T-helper 1 cell treated with Interleukin-12 subunit alpha and Interleukin-12 subunit beta and Interleukin-4 antibody, amounts not matched to agents 30 ng/mL and 1 ng/mL, for 36 hours (primary cell): Measurements from ENCODE around the gene ZNF226. TPM values are rescaled to one million over a fixed set of nuclear protein-coding genes. Genes with fewer than 3 reads are reported as not detected.
"Not testable (repeated sequence)": the region's sequence is repeated elsewhere in the genome, so short reads cannot be mapped to it uniquely, and the experiment has no call there.

Experiments used
- intact Hi-C: fragments of 100-400 bp; cut with micrococcal nuclease; formaldehyde crosslinking; loops from one replicate; pipeline ENCODE4 v1.15.1; 2024
- total RNA-seq: library from RNA; stranded (reverse); gene quantifications from 2 replicates; pipeline ENCODE4 v1.2.3, GENCODE V29; 2022

ZNF226 gene
- 20.0 and 20.6 TPM in 2 replicates for total RNA-seq

DNA sequence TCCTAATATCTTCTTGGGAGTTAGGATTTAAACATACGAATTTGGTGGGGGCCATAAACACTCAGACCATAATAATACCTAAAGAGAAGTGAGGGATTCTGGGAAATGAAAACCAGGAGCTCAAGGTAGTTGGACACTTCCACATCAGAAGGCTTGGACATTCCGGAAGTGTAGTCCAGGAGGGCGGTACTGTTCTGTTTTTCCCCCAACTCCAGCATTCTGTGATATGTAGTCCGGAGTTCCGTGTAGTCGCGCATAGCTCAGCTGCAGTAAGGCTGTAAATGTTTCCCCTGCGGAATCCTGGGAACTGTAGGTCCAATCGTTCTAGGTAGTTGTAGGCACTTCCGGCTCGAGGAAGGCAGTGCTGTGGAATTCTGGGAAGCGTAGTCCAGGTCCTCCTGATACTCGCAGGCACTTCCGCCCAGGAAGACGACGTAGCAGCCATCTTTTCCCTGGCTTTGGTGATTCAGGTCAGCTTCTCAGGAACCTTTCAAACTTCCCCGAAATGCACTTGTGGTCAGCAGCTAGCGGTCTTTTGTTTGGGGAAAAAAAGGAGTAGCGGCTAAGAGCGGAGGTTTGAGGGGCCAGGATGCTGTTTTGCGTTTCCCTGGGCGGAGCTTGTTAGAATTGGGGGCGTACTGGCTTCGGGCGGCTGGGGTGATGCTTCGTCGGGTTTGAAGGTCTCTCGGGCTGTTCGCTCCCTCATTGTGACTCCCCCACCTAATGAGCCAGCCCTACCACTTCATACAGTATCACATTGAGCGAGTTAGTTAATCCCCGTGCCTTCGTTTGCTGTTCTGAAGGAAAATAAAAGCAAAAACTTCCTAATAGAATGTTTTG, at the start of gene ZNF226:
Gene ZNF226 (plus strand): TSS at position 428 of the 840 bp plus-strand sequence. CDS start 4,981 bp downstream, outside the sequence.
- intact Hi-C loops: loop anchor here (1.0 to 2.0 kb wide), 11 partner anchors 24 to 338 kb away; partner anchors contain the start of genes ZNF180, ZNF225, ZNF227 and ZNF230

DNA sequence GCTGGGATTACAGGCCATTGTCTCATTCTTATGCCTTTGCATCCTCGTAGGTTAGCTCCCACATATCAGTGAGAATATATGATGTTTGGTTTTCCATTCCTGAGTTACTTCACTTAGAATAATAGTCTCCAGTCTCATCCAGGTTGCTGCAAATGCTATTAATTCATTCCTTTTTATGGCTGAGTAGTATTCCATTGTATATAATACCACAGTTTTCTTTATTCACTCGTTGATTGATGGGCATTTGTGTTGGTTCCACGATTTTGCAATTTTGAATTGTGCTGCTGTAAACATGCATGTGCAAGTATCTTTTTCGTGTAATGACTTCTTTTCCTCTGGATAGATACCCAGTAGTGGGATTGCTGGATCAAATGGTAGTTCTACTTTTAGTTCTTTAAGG, 43.7 kb upstream of the ZNF226 start:
- intact Hi-C loops: not testable (repeated sequence)

DNA sequence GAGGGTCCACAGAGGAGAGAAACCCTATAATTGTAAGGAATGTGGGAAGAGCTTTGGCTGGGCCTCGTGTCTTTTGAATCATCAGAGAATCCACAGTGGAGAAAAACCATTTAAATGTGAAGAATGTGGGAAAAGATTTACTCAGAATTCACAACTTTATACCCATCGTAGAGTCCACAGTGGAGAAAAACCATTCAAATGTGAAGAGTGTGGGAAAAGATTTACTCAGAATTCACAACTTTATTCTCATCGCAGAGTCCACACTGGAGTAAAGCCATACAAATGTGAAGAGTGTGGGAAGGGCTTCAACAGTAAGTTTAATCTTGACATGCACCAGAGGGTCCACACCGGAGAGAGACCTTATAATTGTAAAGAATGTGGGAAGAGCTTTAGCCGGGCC, 32.9 kb upstream of the ZNF226 start:
- intact Hi-C loops: no loop called here

GRCh38 chr19:44141191-44142058, 23.5 kb upstream of the ZNF226 start, which contains the start of gene ZNF234:
ZNF234 (plus strand) TSS chr19:44141554; CDS start chr19:44144633, 3,079 bp downstream.
- intact Hi-C loops: loop anchor here (1.0 to 2.0 kb wide), 5 partner anchors 24 to 71 kb away; partner anchors contain the start of genes ZNF224, ZNF225, ZNF226 and ZNF227

DNA sequence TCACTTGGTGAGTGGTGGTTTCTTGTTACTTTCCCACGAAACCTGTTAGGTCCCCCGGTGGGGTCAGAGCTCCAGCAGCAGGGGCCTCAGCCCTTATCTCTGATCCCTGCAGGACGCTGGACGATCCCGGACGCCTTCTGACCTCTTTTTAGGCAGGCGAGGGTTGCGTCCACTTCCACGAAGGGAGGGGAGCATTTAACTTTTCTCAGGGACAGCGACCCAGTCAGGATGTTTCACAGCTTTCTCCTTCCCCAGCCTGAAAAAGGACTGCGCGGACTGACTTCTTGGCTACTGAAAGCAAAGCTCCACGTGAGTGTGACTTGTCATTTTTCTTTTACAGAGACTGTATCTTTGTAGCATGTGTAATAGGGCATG, 22.9 kb upstream of the ZNF226 start:
- intact Hi-C loops: no loop called here

DNA sequence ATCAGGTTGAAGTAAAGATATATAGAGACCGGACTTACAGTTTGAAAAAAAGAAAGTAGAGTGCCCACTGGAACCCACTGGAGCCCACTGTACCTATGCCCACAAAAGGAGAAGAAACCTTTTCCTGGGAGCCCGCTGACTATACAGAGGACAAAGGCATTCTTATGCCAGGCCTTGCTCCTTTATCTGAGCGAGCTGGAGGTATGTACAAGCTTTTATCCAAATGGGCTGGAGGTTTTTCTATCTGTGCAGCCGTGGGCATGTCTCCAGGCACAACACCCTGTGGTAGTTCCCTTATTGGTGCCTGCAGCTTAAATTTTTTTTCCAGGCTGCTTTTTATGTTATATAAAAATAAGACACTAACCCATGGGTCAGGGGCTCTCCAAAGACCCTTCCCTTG, 15.1 kb upstream of the ZNF226 start:
- intact Hi-C loops: no loop called here

DNA sequence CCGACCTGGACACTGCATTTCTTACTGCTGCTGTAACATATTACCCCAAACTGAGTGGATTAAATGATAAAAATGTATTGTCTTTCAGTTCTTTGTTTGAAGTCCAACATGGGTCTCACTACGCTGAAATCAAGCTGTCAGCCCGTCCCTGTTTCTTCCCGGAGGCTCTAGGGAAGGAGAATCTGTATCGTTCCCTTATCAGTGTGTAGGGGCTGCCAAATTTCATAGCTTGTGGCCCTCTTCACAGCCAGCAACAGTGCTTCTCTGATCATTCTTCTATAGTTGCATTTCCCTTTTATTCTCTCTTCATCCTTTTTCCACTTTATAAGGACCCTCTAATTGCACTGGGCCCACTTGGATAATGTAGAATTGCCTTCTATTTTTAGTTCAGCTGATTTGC, 13.4 kb upstream of the ZNF226 start:
- intact Hi-C loops: no loop called here

DNA sequence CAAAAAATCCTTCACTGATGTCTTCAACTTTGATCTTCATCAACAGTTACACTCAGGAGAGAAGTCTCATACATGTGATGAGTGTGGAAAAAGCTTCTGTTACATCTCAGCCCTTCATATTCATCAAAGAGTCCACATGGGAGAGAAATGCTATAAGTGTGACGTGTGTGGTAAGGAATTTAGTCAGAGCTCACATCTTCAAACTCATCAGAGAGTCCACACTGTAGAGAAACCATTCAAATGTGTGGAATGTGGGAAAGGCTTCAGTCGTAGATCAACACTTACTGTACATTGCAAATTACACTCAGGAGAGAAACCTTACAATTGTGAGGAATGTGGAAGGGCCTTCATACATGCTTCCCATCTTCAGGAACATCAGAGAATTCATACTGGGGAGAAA, 8.4 kb upstream of the ZNF226 start:
- intact Hi-C loops: no loop called here

GRCh38 chr19:44163789-44164188, 1.1 kb upstream of the ZNF226 start:
- intact Hi-C loops: loop anchor here (1.0 to 2.0 kb wide), 5 partner anchors 50 to 337 kb away; partner anchors contain the start of genes ZNF180, ZNF225, ZNF230 and ZNF283

DNA sequence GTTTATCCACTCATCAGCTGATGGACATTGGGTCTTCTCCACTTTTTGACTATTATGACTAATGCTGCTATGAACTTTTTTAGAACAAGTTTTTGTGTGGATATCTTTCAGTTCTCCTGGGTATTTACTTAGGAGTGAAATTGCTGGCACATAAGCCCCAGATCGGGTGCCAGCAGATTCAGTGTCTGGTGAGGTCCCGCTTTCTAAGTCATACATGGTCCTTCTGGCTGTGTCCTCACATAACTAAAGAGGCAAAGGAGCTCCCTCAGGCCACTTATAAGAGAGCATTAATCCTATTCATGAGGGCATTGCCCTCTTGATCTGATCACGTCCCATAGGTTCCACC, 600 bp upstream of the ZNF226 start:
- intact Hi-C loops: loop anchor here (1.0 to 2.0 kb wide), 5 partner anchors 51 to 337 kb away; partner anchors contain the start of genes ZNF180, ZNF225, ZNF230 and ZNF283

- intact Hi-C loops: not testable (repeated sequence)
Observed at GRCh38 chr19:44170660-44171059, 5.8 kb downstream of the ZNF226 start.

- intact Hi-C loops: no loop called here
Observed at GRCh38 chr19:44176590-44176989, 11.7 kb downstream of the ZNF226 start.

DNA sequence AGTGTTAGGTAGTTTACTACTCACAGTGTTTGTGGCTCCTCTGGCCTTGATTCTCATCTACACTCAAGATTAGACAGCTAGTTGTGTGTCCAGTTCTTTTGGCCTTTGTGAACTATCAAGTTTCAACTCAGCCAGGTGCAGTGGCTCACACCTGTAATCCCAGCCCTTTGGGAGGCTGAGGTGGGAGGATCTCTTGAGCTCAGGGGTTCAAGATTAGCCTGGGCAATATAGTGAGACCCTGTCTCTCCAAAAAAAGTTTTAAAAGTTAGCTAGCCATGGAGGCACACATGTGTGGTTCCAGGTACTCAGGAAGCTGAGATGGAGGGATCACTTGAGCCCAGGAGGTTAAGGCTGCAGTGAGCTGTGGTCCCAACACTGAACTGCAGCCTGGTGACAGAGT, 16.1 kb downstream of the ZNF226 start:
- intact Hi-C loops: no loop called here

DNA sequence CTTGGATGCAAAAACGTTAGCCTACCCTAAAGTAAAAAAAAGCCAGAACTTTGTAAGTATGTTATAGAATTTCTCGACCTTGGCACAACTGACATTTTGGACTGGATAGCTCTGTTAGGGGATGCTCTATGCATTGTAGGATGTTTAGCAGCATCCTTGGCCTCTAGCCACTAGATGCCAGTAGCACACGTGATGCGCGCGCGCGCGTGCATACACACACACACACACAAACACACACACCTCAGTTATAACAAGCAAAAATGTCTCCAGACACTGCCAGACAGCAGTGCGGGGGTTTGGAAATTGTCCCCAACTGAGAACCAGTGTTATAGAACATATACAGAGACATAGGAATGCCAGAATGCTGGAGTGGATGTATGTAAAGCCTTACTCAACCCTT, 17.2 kb downstream of the ZNF226 start:
- intact Hi-C loops: no loop called here

- intact Hi-C loops: no loop called here
Observed at GRCh38 chr19:44190020-44190419, 25.1 kb downstream of the ZNF226 start.

GRCh38 chr19:44192127-44192526, 27.2 kb downstream of the ZNF226 start:
- intact Hi-C loops: no loop called here

DNA sequence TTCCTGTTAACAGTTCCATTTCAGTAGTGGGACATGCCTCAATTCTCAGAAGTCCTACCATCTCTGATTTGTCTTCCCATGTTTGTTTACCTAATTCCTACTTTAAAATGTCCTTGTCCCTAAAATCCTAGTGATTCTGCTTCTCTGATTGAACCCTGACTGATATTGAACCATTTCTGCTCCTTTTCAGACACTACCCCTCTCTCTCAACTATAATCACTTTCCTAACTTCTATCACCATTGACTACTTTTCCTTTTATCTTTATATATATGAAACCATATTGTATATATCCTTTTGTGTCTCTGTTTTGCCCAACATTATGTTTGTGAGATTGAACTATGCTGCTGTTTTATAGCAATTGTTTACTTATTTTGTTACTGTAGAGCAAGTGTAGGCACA, 31.9 kb downstream of the ZNF226 start:
- intact Hi-C loops: no loop called here

DNA sequence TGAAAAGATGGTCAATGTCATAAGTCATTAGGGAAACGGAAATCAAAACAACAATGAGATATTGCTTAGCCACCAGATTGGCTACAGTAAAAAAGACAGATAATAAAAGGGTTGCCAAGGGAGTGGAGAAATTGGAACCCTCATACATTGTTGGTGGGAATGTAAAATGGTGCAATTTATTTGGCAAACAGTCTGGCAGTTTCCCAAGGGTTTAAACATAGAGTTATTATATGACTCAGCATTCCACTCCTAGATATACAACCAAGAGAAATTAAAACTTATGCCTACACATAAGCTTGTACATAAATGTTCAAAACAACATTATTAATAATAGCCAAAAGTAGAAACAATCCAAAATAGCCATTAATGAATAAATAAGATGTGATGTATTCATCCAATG, 37.6 kb downstream of the ZNF226 start:
- intact Hi-C loops: no loop called here

- intact Hi-C loops: no loop called here
Observed at GRCh38 chr19:44202974-44203373, 38.1 kb downstream of the ZNF226 start.

- intact Hi-C loops: not testable (repeated sequence)
Observed at GRCh38 chr19:44203877-44204276, 39.0 kb downstream of the ZNF226 start.

- intact Hi-C loops: no loop called here
Observed at GRCh38 chr19:44204772-44205171, 39.9 kb downstream of the ZNF226 start.
